Hematopoietic multipotent progenitor cell treated with erythropoietin and hydrocortisone succinate and interleukin-3 and kit ligand, for 15 days (in vitro differentiated cells): ENCODE measurements around the gene ZBTB44.
"Not testable (repeated sequence)": the region's sequence is repeated elsewhere in the genome, so short reads cannot be mapped to it uniquely, and the experiment has no call there.

ENCODE experiments used
- DNase-seq: peaks from one replicate; pipeline ENCODE4 v3.0.0-alpha.2; 2015; ENCODE audit warnings: low spot score

The ZBTB44 gene

DNA sequence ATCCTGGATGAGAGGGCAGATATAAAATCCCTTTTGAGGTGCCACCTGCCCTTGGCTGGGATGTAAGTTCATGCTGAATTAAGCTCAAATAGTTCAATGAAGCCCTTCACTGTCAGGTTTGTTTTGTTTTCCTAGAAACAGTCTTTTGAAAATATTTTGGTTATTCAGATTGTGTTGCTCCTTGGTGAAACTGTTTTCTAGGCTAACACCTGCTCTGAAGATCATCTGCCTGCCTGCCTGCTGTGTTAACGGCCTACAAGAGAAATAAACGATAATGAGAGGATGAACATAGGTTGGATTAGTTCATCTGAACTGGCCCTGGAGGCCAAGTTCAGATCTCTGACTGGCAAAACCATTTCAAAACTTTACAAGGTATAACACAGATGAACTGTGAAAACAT, 67.4 kb downstream of the ZBTB44 start:
- DNase-seq = no peak

DNA sequence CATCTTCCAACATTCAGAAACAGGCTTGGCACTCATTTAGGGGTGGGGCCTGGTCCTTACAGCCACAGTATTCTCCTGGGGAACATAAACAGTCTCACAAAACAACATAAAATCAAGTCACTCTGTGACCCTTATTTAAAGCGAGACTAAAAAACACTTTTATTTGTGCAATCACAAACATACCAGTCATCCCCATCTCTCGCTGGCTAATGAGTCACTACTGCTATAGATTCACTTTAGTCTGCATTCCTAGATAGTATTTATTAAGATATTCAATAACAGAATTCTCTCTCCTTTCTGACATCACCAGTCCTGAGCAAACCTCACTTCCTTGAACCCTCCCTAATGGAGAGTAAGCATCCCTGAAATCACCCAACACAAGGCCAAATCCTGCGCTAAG, 68.0 kb downstream of the ZBTB44 start:
- peak; percentile 60 for DNase-seq

DNA sequence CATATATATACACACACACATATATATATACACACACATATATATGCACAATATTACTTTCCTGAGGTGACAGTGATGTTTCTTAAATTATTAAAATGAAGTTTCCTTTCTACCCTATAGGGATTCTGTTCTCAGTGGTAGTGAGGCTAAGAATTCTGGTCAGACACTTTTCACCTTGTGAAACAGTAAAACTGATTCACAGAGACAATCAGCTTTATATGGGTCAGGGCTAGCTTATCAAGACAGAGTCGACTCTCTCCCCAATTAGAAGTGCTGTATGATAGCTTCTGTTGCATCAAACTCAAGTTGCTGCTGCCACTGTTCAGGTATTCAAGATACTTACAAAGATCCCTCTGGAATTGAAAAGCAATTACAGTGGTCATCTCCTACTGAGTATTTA, 68.4 kb downstream of the ZBTB44 start:
- DNase-seq = peak; percentile 37

DNA sequence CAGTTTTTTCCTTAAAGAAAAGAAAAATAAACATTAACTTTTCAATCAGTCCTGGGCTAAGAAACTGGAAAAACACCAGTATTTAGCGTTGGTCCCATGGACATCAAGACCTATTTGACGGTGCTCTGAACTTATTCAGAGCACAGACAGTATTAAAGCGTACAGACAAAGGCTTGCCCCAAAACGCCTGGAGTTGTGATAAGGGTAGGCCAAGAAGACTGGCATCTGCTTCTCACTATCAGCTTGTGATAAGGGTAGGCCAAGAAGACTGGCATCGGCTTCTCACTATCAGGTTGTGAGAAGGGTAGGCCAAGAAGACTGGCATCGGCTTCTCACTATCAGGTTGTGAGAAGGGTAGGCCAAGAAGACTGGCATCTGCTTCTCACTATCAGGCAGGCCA, 69.3 kb downstream of the ZBTB44 start:
- peak; percentile 81 for DNase-seq

DNA sequence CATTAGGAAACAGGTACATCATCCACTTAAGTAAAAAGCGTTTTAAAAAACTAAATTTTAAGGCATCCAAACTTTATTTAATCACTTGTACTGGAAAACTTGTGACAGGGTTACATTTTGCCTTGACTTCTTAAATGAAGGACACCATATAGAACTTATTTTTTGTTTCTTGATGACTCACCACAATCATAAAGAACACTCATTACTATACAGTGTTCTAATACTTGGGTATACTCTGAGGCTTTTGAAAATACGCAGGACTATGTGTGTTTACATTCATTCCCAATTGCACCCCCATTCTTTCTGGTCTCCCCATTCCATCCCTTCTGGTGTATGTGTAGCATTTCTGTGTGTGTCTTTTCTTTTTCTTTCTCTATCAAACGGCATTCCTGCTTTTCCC, 69.9 kb downstream of the ZBTB44 start:
- peak; percentile 51 for DNase-seq

DNA sequence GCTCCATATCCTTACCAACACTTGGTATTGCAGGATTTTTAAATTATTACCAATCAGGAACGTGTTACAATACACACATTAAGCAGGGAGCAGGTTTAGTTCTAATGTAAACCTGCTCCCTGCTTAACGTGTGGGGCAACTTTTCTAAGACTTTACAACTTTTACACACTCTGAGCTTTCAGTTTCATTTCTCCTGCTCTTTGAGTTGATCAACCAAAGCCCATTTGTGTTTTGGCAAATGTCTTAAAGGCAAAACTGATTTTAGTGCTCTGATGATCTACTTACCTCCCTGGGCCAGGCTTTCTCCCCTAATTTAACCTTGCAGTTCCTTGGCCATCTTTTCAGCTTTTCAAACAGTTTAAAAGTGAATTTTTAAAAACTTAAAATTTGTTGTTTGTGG, 70.9 kb downstream of the ZBTB44 start:
- DNase-seq = peak; percentile 27

DNA sequence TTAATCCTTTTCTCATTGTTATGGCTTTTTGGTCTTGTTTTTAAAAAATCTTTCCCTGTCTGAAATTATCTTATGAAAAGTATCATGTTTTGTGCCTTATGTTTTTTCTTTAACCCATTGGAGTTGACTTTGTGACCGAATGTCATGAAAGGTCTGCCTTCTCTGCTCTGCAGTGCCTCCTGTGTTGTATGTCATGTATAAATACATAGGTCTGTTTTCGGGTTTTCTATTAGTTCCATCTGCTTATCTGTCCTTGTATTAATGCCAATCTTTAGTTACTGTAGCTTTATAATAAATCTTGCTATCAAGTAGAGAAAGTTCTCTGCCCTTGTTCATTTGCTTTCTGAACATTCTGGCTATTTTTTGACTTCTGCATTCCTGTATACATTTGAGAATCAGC, 73.0 kb downstream of the ZBTB44 start:
- peak; percentile 53 for DNase-seq

DNA sequence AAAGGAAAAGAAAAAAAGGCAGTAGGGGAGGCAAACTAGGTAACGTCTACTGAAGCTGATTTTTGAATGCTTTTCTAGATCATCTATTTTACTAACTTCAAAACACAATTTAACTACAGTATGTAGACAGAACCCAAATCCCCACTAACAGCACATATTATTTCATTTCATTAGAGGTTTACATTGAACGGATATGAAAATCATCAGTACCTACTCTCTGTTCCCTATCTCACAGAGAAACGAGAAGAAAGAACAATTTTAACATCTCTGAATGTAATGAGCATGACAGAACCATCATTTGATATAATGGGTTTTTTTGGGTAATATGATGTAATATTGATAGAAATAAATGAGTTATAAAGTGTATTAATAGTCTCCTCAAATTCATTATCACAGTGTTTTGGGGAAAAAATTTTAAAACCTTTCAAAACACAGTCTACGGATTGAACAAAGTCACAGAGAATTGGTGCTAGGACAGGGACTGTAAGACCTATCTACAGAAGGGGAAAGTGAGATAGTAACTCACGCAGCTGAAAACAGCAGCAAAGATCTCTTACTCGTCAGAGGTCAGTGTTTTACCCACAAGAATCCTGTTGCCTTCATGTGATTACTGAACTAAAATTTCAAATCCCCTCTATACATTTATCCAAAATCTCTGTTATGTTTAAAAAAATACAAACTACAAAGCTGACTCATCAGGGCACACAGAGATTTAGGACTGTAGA, 77.3 kb downstream of the ZBTB44 start:
- DNase-seq = no peak

DNA sequence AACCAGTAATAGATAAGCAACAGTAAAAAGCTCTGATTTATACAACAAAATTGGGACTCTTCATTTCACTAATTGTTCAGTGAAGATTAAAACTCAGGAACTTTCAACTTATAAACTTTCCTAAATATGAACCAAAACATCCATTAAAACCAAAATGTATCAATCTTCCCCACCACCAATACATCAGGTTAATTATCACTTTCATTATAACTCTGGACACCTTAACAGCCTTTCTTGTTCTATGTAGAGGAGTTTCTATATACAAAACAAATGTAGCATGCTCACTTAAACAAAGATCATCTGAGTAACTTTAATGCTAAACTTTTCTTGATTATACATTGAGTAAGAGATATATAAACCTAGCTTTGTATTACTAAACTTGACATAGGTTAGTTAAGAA, 80.4 kb downstream of the ZBTB44 start:
- no peak for DNase-seq

DNA sequence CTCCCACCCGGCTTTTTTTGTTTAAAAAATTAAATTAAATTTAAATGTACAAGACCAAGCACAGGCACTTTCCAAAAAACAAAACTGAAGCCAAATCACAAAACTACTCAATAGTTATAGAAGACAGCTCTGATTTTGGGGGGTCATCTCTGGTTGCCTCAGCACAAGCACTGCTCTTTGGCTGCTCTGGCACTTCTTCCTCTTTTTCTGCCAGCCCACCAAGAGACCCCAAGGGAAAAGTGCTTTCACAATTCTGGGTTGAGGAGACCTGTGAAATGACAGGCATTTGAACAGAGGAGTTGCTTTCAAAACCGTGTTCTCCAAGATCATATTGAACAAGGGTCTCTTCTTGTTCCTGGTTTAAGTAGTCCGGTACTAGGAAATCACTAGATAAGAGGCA, 80.8 kb downstream of the ZBTB44 start:
- not testable (repeated sequence) for DNase-seq

DNA sequence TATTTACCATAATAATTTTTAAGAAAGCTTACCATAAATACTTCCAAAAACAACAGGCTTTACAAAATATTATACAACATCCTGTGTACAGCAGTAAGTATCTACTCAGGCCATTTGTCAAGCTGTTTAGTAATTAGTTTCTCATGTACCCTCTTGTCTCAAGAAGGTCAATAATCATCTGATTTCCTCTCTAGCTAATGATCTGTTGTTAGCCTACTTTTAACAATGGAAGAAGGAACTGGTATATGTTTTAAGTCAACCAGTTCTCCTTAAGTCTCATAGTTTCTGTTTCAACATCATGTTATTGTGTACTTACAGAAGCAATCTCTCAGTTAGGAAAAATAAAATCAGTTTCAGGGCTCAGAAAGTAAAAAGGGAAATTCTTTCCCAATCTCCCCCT, 81.2 kb downstream of the ZBTB44 start:
- not testable (repeated sequence) for DNase-seq

DNA sequence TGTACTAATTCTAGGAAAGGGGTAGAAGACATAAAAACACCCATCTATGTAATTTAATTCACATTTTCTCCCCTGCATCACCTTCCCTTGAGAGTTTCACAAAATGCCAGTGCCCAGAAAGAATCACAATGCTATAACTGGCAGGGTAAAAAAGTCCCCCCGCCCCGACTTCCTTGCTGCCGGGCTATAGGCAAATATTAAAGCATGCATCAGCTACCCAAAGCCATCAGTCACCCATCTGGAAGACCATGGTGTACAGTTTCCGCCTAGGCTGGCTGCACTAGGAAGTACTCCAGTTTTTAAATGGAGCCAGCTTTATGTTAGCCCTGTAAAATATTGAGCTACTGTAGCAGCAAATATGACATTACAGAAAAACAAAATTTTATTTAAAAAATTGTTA, 87.3 kb downstream of the ZBTB44 start:
- no peak for DNase-seq

DNA sequence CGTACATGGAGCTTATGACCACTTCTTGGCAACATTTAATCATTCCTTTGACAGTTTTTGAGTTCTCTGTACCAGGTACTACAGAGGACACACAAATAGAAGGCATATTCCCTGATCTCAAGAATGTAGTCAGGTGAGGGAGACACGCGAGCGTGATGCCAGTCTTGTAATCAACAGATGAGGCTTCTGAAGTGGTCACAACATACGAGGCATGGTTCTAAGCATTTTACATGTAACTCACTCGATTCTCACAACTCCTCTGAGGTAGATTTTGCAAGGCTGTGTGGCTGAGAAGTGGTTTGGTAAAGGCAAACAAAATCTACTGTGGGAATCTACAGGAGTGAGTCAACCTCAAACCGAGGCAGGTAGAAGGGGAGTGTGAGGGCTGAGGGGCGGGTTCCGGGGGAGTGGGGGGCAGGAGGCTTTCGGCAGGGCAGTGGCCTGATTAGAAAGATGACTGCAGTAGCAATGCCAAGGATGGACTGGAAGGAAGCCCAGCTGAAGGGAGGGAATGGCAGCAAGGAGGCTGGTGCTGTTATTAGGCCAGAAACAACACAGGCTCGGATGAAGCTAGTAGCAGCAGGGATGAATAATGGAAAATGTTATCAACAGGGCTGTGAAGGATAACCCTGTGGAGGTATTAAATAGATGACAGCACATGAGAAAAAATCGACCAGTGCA, 91.3 kb downstream of the ZBTB44 start:
- no peak for DNase-seq

DNA sequence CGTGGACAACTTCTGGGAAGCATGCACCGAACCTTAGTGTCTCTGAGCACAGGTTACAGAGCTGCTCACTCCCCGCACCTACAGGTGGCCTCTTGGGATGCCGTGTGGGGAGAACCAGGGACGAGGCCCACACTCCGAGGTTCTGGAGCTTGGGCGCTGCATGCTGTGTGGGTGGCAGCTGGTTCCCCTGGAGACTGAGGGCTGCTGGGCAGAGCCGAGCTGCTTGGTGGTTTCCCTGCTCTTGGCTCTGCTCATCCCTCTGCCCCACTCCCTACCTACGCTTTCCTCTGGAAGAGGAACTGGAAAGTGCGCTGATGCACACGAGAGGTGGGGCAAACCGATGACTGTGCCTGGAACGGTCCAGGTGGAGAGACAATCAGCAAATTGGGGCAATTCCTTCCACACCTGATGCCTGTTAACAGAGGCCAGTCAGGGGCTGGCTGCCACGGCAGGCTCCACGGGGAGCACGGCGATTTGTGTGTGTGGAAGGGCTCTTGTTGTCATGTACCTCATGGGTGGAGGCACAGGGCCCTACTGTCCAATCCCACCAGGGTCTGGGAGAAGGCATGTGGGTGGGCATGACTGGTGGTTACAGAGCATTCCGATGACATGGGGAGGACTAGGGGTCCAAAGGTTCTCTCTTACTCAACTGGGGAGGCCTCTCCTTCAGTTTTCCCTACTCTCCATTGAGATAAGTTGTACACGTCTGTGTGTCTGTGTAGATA, 94.2 kb downstream of the ZBTB44 start:
- no peak for DNase-seq

DNA sequence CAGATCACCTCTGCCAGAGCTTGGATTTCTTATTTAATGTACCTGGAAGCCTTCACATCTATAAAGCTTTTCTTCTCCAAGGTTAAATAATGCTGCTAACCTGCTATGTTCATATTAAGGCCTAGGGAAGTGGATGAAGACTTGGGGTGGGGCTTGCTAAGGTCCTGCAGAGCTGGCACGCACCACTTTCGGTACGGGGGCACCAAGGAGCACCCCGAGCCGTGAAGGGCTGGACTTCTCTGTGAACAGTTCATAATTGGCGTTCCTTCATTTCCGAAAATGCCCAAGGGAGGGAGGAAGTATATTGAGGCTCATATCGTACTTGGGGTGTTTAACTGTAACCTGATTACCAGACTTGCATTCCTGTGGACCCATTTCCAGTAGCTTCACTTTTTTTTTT, 95.6 kb downstream of the ZBTB44 start:
- no peak for DNase-seq

DNA sequence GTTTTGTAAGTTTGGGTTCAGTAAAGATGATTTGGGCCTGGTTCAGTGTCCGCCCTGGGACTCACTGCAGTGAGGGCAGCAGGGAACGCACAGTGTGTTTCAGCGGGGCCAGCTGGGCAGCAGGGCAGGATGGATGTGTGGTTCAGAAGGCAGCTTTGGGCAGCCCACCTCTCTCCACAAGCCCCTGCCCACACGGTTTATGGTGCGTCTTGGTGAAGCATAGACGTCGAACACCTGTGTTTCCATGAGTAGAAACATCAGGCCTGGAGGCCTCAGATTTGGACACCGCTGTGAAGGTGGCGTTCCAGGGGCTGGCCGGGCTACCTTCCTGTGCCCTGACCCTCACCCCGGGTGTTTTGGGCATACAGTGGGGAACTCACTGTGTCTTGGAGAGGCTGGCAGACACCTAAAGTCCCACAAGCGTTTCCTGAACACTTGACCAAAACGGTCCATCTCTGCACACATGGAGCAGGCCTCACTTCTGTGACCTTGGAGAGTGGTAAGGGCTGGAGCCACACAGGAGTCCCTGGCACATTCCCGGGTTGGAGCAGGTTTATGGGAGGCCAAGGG, 96.1 kb downstream of the ZBTB44 start:
- DNase-seq = no peak

DNA sequence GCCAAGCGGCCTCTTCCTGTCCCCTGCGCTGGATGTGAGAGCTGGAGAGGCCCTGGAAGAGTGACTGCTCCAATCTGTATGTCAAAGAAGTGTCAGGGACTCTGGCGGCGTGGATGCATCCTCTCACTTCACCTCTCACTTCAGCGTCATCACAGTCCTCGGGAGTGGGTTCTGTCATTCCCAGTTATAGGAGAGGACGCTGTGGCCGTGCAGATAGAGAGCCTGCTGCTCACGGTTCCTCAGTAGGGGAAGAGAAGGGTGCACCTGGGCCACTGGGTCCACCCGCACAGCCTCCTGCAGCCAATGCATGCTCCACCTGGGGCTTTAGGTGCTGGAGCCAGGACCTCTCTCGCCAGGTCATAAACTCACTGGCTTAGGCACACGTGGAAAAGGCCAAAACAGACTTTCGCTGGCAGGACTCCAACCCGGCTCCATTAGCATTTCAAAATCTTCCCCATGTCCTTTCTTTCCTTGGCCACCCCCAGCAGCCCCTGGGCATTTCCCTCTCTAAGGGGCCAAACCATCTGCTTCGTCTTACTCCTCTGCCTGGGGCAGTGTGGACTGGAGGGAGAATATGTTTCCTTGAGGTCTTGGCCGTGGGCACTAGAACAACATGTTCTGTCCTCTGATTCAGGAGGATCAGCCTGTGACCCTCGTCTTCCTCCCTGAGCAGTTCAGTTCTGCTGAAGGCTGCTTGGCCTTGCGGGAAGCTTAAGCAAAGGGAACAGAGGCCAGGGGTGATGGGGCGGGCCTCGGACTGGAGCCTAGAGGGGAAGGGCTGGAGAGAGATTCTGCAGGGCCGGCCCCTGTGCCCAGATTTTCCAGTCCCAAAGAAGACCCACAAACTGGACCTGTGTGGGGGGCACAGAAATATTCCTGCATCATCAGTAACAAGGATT, 97.3 kb downstream of the ZBTB44 start:
- no peak for DNase-seq

DNA sequence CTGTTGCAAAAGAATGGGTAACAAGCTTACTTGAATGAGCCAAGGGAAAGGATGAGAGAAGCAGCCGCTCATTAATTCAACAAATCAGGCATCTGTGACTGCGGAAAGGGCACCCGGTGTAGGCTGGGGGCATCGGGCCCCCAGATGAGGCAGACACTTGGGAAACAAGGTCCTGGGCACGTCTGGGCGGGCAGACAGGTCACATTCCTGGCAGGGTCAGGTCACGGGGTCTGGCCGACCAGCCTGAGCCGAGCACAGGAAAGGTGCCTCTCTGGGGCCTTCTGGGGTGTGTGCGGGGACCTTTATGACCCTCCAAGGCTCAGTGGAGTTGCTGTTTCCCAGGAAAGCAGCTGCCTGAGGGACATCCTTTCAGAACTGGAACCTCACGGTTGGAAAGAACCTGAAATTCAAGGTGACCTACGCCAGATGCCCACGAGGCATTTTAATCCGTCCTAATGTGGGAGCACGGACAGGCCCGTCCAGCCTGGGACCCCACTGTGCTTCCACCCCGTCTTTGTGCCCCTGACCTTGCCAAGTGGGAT, 98.1 kb downstream of the ZBTB44 start:
- DNase-seq = no peak

DNA sequence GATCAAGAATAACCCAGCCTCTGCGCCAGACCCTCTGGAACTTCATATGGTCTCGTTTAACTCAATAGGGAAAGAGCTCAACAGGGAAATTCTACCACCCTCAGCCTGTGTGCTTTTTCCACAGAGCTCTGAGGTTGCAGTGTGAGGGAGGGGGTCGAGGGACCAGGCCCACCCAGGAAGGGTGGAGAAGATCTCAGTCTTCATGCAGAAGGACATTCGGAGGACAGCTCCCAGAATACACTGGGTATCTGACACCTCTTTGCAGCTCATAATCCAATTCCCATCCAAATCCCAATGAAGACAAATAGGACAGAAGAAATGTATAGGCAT, 98.5 kb downstream of the ZBTB44 start:
- DNase-seq = no peak

DNA sequence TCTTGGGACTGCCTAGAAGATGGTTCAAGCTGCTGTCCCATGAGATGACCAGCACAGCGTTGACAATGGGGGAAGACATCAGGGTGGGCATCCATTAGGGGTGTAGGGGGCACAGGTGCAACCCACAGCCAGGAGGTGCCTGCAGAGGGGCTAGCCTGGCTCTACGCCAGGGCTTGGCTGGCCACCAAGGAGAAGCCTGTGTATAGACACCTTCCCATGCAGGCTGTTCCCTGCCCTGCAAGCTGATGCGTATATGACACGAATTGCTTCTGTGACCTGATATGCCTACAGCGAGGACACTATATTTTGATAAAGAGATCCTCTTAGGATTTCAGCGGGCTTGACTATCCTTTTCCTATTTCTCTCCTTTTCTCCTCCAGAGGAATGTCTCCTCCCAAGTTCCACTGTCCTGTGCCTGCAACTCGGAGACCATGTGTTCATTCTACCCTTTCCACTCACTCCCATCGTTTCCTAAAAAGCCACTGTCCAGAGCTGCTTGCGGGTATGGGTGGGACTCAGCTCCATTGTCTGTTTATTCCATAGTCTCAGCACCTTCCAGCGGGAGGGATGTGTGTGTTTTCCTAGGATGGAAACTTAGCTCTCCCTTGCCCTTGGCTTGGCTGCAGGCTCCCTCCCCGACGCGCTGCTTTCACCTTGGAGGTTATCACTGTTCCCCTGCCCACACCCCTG, 99.0 kb downstream of the ZBTB44 start:
- no peak for DNase-seq

DNA sequence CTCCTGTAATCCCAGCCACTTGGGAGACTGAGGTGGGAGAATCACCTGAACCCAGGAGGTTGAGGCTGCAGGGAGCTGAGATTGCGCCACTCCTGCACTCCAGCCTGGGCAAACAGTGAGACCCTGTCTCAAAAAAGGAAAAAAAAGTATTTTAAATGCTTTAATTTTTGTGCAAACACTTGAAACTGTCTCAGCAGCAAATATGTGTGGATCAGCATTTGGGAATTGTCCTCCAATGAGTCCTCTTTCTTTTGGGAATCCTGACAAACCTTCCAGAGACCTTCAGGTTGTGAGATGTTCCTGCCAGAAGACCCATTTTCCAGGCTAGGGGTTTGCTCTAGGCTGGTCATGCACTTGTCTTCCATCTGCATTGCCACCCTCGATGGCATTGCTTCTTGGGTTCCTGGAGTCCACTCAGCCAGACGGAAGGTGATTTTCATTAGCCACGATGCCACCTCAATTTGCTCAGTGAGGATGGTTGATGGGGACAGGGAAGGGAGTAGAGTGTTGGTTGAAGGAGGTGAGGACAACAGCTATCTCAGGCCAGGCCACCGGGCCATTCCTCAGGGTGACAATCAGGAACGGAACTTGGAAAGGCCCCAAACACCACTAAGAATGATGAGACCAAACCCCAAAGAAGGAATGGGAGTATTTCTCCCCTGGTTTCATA, 99.7 kb downstream of the ZBTB44 start:
- DNase-seq = no peak
